Caco-2 (cell line): Measurements from ENCODE around the gene PRSS22. TPM values are rescaled to one million over a fixed set of nuclear protein-coding genes. Genes with fewer than 3 reads are reported as not detected.

ENCODE experiments used
- BruUV-seq: library from RNA; stranded (reverse); fragments of 400-500 nt; replicated peaks from 2 replicates; lab custom pipeline; 2021; lab: Mats Ljungman, UMichigan
- CTCF ChIA-PET: fragments of 300-600 bp; sonication (Branson Sonifier 250); formaldehyde crosslinking; loops from one replicate; lab custom pipeline; 2022; ENCODE audit warnings: antibody characterized with exemption; lab: Charles Lee
- POLR2A ChIA-PET: fragments of 300-600 bp; sonication (Branson Sonifier 250); formaldehyde crosslinking; loops from one replicate; lab custom pipeline; 2022; ENCODE audit warnings: antibody characterized with exemption; lab: Charles Lee
- DNase-seq, 2 experiments: peaks; one replicate each; pipeline versions ENCODE4 v3.0.0 to v3.0.0-alpha.2; 2020 to 2022
- H3K27me3 ChIP-seq: replicated peaks from 2 replicates; pipeline ENCODE4 v1.6.0; 2011; ENCODE audit warnings: low read length; ENCODE audit not compliant: control insufficient read depth, insufficient read depth
- H3K36me3 ChIP-seq: 2 replicates; pipeline ENCODE4 v1.5.1; 2011; ENCODE audit warnings: low read length; ENCODE audit not compliant: control insufficient read depth, insufficient read depth
- H3K4me1 ChIP-seq: fragments of 250-450 bp; sonication (Bioruptor Pico); 2 replicates; pipeline ENCODE4 v1.5.1; 2020; ENCODE audit warnings: mild to moderate bottlenecking
- H3K4me3 ChIP-seq: 2 replicates; pipeline ENCODE4 v1.5.1; 2011; ENCODE audit warnings: low read depth, mild to moderate bottlenecking, control low read depth, low read length
- H3K9me3 ChIP-seq: fragments of 250-450 bp; sonication (Bioruptor Pico); 2 replicates; pipeline ENCODE4 v1.5.1; 2020; ENCODE audit warnings: mild to moderate bottlenecking, moderate library complexity
- H3K27ac Mint-ChIP-seq: one replicate; pipeline ENCODE4 v1.8.0; 2022; ENCODE audit warnings: mixed read lengths; ENCODE audit not compliant: unreplicated experiment
- H3K27me3 Mint-ChIP-seq: one replicate; pipeline ENCODE4 v1.8.0; 2022; ENCODE audit warnings: mixed read lengths; ENCODE audit not compliant: insufficient read depth, unreplicated experiment
- H3K36me3 Mint-ChIP-seq: one replicate; pipeline ENCODE4 v1.8.0; 2022; ENCODE audit warnings: mild to moderate bottlenecking, mixed read lengths; ENCODE audit not compliant: insufficient read depth, unreplicated experiment
- H3K4me1 Mint-ChIP-seq: one replicate; pipeline ENCODE4 v1.8.0; 2022; ENCODE audit warnings: low read depth, mixed read lengths; ENCODE audit not compliant: unreplicated experiment
- H3K4me3 Mint-ChIP-seq: one replicate; pipeline ENCODE4 v1.8.0; 2022; ENCODE audit warnings: mild to moderate bottlenecking, moderate library complexity, mixed read lengths; ENCODE audit not compliant: unreplicated experiment
- H3K9me3 Mint-ChIP-seq: one replicate; pipeline ENCODE4 v1.8.0; 2022; ENCODE audit warnings: mixed read lengths; ENCODE audit not compliant: unreplicated experiment
- CTCF ChIP-seq, 2 experiments: fragments of 200-600 bp in 1 of 2; IDR thresholded peaks; 1 replicate in 1 of 2; 2 replicates in 1 of 2; pipeline versions ENCODE4 v1.5.1 to v1.8.0; 2011 to 2022; ENCODE audit warnings: antibody characterized with exemption in 1 of 2, control low read depth in 1 of 2, inconsistent platforms in 1 of 2, low read depth in 1 of 2, low read length in 1 of 2, mild to moderate bottlenecking in 1 of 2, moderate library complexity in 1 of 2; ENCODE audit not compliant: insufficient read depth in 1 of 2, severe bottlenecking in 1 of 2, unreplicated experiment in 1 of 2
- intact Hi-C: fragments of 100-400 bp; cut with micrococcal nuclease; formaldehyde crosslinking; loops from one replicate; pipeline ENCODE4 v1.10.0; 2022; ENCODE audit not compliant: unreplicated experiment
- total RNA-seq: library from RNA; stranded (reverse); gene quantifications from 2 replicates; pipeline ENCODE4 v1.2.3, GENCODE V29; 2022

Gene PRSS22
- total RNA-seq, 1 experiment from 2014 or later, result 131 TPM

GRCh38 chr16:2828876-2829430 is 29.0 kb downstream of the PRSS22 start:
- no peak overlapping the region for H3K4me3 Mint-ChIP-seq
- H3K36me3 Mint-ChIP-seq, result no peaks in the 10 kb centered on the region
- H3K27ac Mint-ChIP-seq, result no peak overlapping the region
- H3K9me3 ChIP-seq, result no peaks in the 10 kb centered on the region
- no peaks in the 10 kb centered on the region for H3K27me3 ChIP-seq
- no peaks in the 10 kb centered on the region for H3K27me3 Mint-ChIP-seq
- H3K4me1 ChIP-seq, result no peaks in the 10 kb centered on the region
- no peak for TF ChIP-seq CTCF (IDR thresholded peaks at IDR 0.05; ENCODE audit: insufficient read depth in 1 of 2, low read depth in 1 of 2, low read length in 1 of 2, severe bottlenecking in 1 of 2, unreplicated experiment in 1 of 2)
- intact Hi-C loops, result no loop called here
- H3K9me3 Mint-ChIP-seq, result no peaks in the 10 kb centered on the region
- ChIA-PET POLR2A (no interaction called here), CTCF (interaction anchor here (1.1 kb wide), 1 partner anchor 12 kb away, joined by 3 read pairs; the partner anchor contains the start of gene PRSS21)
- H3K4me3 ChIP-seq, result no peak overlapping the region
- H3K4me1 Mint-ChIP-seq, result no peaks in the 10 kb centered on the region
- BruUV-seq, result no TSS peak
- no peaks in the 10 kb centered on the region for H3K36me3 ChIP-seq
- no peak for DNase-seq

- no TSS peak for BruUV-seq
- Mint-ChIP-seq H3K27me3 (no peaks in the 10 kb centered on the region), H3K36me3 (no peaks in the 10 kb centered on the region), H3K9me3 (no peaks in the 10 kb centered on the region), H3K4me1 (no peaks in the 10 kb centered on the region), H3K4me3 (no peak overlapping the region), H3K27ac (no peak overlapping the region)
- Histone ChIP-seq H3K9me3 (no peaks in the 10 kb centered on the region), H3K36me3 (no peaks in the 10 kb centered on the region), H3K4me3 (no peak overlapping the region), H3K27me3 (no peaks in the 10 kb centered on the region), H3K4me1 (no peaks in the 10 kb centered on the region)
- DNase-seq, result no peak
- no peak for TF ChIP-seq CTCF (IDR thresholded peaks at IDR 0.05; ENCODE audit: insufficient read depth in 1 of 2, low read depth in 1 of 2, low read length in 1 of 2, severe bottlenecking in 1 of 2, unreplicated experiment in 1 of 2)
- ChIA-PET POLR2A (no interaction called here), CTCF (no interaction called here)
- intact Hi-C loops, result no loop called here
Observed at GRCh38 chr16:2828521-2828840, 29.5 kb downstream of the PRSS22 start.

- no peaks in the 10 kb centered on the region for H3K27me3 Mint-ChIP-seq
- Histone ChIP-seq H3K9me3 (no peaks in the 10 kb centered on the region), H3K27me3 (no peaks in the 10 kb centered on the region), H3K4me1 (no peaks in the 10 kb centered on the region), H3K4me3 (no peak overlapping the region), H3K36me3 (no peaks in the 10 kb centered on the region)
- no peaks in the 10 kb centered on the region for H3K36me3 Mint-ChIP-seq
- DNase-seq, result no peak
- peaks cover 4% of the 10 kb centered on the region for H3K4me1 Mint-ChIP-seq
- H3K9me3 Mint-ChIP-seq, result no peaks in the 10 kb centered on the region
- H3K4me3 Mint-ChIP-seq, result no peak overlapping the region
- ChIA-PET CTCF (no interaction called here), POLR2A (no interaction called here)
- intact Hi-C loops, result no loop called here
- no peak for TF ChIP-seq CTCF (IDR thresholded peaks at IDR 0.05; ENCODE audit: insufficient read depth in 1 of 2, low read depth in 1 of 2, low read length in 1 of 2, severe bottlenecking in 1 of 2, unreplicated experiment in 1 of 2)
- BruUV-seq, result no TSS peak
- H3K27ac Mint-ChIP-seq, result no peak overlapping the region
Observed at GRCh38 chr16:2827831-2828520, 30.0 kb downstream of the PRSS22 start.
